GM12878 (cell line): ENCODE results near the gene BIVM. TPM values are rescaled to one million over a fixed set of nuclear protein-coding genes. Genes with fewer than 3 reads are reported as not detected.

ENCODE experiments used
- ATAC-seq: fragments of 200-7000 bp; cut with Tn5 transposase; 3 replicates; pipeline ENCODE4 v1.9.1; 2020; ENCODE audit warnings: mild to moderate bottlenecking, moderate library complexity
- BruUV-seq: library from RNA; stranded (reverse); fragments of 400-500 nt; replicated peaks from 2 replicates; lab custom pipeline; 2021; lab: Mats Ljungman, UMichigan
- CTCF ChIA-PET: fragments of 300-600 bp; sonication (Branson Sonifier 250); formaldehyde crosslinking; extraction: SDS; loops from one replicate; lab custom pipeline; 2021; ENCODE audit warnings: inconsistent platforms; lab: Yijun Ruan, JAX
- POLR2A ChIA-PET: fragments of 350-600 bp; formaldehyde crosslinking; extraction: SDS; loops from one replicate; lab custom pipeline; 2021; ENCODE audit warnings: inconsistent platforms; lab: Charles Lee
- RAD21 ChIA-PET: fragments of 300-600 bp; sonication (Branson Sonifier 250); formaldehyde crosslinking; loops from one replicate; lab custom pipeline; 2023; ENCODE audit warnings: antibody characterized with exemption; ENCODE audit not compliant: unreplicated experiment; lab: Charles Lee
- SMC1A ChIA-PET: fragments of 300-600 bp; sonication (Branson Sonifier 250); formaldehyde crosslinking; loops from one replicate; lab custom pipeline; 2023; ENCODE audit not compliant: unreplicated experiment, uncharacterized antibody; lab: Charles Lee
- DNase-seq: peaks from one replicate; pipeline ENCODE4 v3.0.0-alpha.2; 2011; ENCODE audit warnings: low read depth, low spot score
- FAIRE-seq: peaks from 3 replicates; lab custom pipeline; 2011; peaks lifted over from hg19 to GRCh38; lab: Jason Lieb, UNC
- H2AFZ ChIP-seq: 2 replicates; pipeline ENCODE4 v1.6.0; 2011; ENCODE audit warnings: low read depth, low read length, control low read depth; ENCODE audit not compliant: control insufficient read depth
- H3K27ac ChIP-seq: 2 replicates; pipeline ENCODE4 v1.5.1; 2011; ENCODE audit warnings: control low read depth; ENCODE audit not compliant: control insufficient read depth, insufficient read depth
- H3K27me3 ChIP-seq, 2 experiments: replicated peaks in 1 of 2; 2 replicates each; pipeline versions ENCODE4 v1.6.0 to v1.6.1; 2011; ENCODE audit warnings: low read length in 1 of 2; ENCODE audit not compliant: control insufficient read depth in 2 of 2, insufficient read depth in 2 of 2
- H3K36me3 ChIP-seq, 2 experiments: 2 replicates each; pipeline ENCODE4 v1.5.1; 2011; ENCODE audit warnings: low read length in 1 of 2; ENCODE audit not compliant: control insufficient read depth in 2 of 2, insufficient read depth in 2 of 2
- H3K4me1 ChIP-seq: 2 replicates; pipeline ENCODE4 v1.6.1; 2011; ENCODE audit warnings: mild to moderate bottlenecking, low read length, moderate library complexity, mixed read lengths; ENCODE audit not compliant: control insufficient read depth, insufficient read depth
- H3K4me2 ChIP-seq: 2 replicates; pipeline ENCODE4 v1.6.0; 2011; ENCODE audit warnings: control low read depth; ENCODE audit not compliant: control insufficient read depth, insufficient read depth
- H3K4me3 ChIP-seq: fragments of 200-600 bp; sonication (generic); 2 replicates; pipeline ENCODE4 v1.5.1; 2016
- H3K79me2 ChIP-seq: 2 replicates; pipeline ENCODE4 v1.6.0; 2011; ENCODE audit warnings: low read length; ENCODE audit not compliant: control insufficient read depth, insufficient read depth
- H3K9ac ChIP-seq: 2 replicates; pipeline ENCODE4 v1.8.0; 2011; ENCODE audit warnings: low read length, control low read depth, mixed read lengths; ENCODE audit not compliant: control insufficient read depth, insufficient read depth
- H3K9me3 ChIP-seq: replicated peaks from 3 replicates; pipeline ENCODE4 v1.5.1; 2011; ENCODE audit warnings: mild to moderate bottlenecking, low read length; ENCODE audit not compliant: control insufficient read depth, insufficient read depth
- H4K20me1 ChIP-seq: 2 replicates; pipeline ENCODE4 v1.6.0; 2011; ENCODE audit not compliant: control insufficient read depth, insufficient read depth
- DPF2 ChIP-seq: fragments of 450-650 bp; IDR thresholded peaks from 2 replicates; pipeline ENCODE4 v1.6.1; 2017; ENCODE audit warnings: mild to moderate bottlenecking
- EED ChIP-seq: sonication (generic); IDR thresholded peaks from 2 replicates; pipeline ENCODE4 v1.6.1; 2016; ENCODE audit warnings: antibody characterized with exemption, low read depth
- HDAC6 ChIP-seq: fragments of 200-600 bp; sonication (generic); IDR thresholded peaks from one replicate; pipeline ENCODE4 v1.8.0; 2017; ENCODE audit warnings: antibody characterized with exemption; ENCODE audit not compliant: unreplicated experiment
- IRF5 ChIP-seq: fragments of 450-650 bp; IDR thresholded peaks from 2 replicates; pipeline ENCODE4 v1.6.1; 2017; ENCODE audit warnings: borderline replicate concordance
- KDM1A ChIP-seq: fragments of 200-600 bp; sonication (generic); IDR thresholded peaks from 2 replicates; pipeline ENCODE4 v1.6.1; 2016; ENCODE audit warnings: borderline replicate concordance
- LARP7 ChIP-seq: fragments of 450-650 bp; IDR thresholded peaks from 2 replicates; pipeline ENCODE4 v1.6.1; 2017; ENCODE audit warnings: mild to moderate bottlenecking
- NR2F1 ChIP-seq: fragments of 450-650 bp; conservative IDR thresholded peaks from 2 replicates; pipeline ENCODE4 v1.6.1; 2017; ENCODE audit warnings: mild to moderate bottlenecking
- POLR2AphosphoS5 ChIP-seq: IDR thresholded peaks from 2 replicates; pipeline ENCODE4 v1.6.1; 2011; ENCODE audit warnings: mild to moderate bottlenecking, low read length, inconsistent platforms
- RBBP5 ChIP-seq: fragments of 200-600 bp; sonication (generic); conservative IDR thresholded peaks from 2 replicates; pipeline ENCODE4 v1.6.1; 2016
- SMARCA5 ChIP-seq: fragments of 450-650 bp; IDR thresholded peaks from 2 replicates; pipeline ENCODE4 v1.6.1; 2017; ENCODE audit warnings: mild to moderate bottlenecking
- YY1 ChIP-seq: IDR thresholded peaks from 2 replicates; pipeline ENCODE4 v1.6.1; 2011; ENCODE audit warnings: low read depth, mild to moderate bottlenecking, low read length
- ZNF217 ChIP-seq: fragments of 450-650 bp; IDR thresholded peaks from 2 replicates; pipeline ENCODE4 v1.6.1; 2017; ENCODE audit warnings: antibody characterized with exemption, mild to moderate bottlenecking
- ZNF687 ChIP-seq: fragments of 450-650 bp; IDR thresholded peaks from 2 replicates; pipeline ENCODE4 v1.6.1; 2017; ENCODE audit warnings: mild to moderate bottlenecking, moderate library complexity
- ZSCAN29 ChIP-seq: fragments of 450-650 bp; IDR thresholded peaks from 2 replicates; pipeline ENCODE4 v1.6.1; 2017; ENCODE audit warnings: mild to moderate bottlenecking, moderate library complexity
- WGBS: methylation state at CpG from one replicate; pipeline ENCODE4 v1.1.6; 2016; ENCODE audit warnings: low lambda C conversion rate; ENCODE audit not compliant: insufficient replicate concordance, insufficient coverage; ENCODE audit errors: missing lambda C conversion rate; 5-methylcytosine and 5-hydroxymethylcytosine counted together
- in situ Hi-C: fragments of 300-500 bp; cut with MboI; formaldehyde crosslinking; loops from 9 replicates; pipeline ENCODE4 v1.14.3; 2018; ENCODE audit warnings: mixed read lengths
- intact Hi-C: fragments of 100-400 bp; cut with micrococcal nuclease; formaldehyde crosslinking; loops from one replicate; pipeline ENCODE4 v1.14.2; 2022; ENCODE audit not compliant: unreplicated experiment
- polyA plus RNA-seq, 11 experiments: library from polyadenylated mRNA; depleted of rRNA in 4 of 11; unstranded in 6 of 11; stranded (reverse) in 5 of 11; fragments of >200 nt; fragmentation: Nextera tagmentation in 4 of 11; fragmentation: Illumina TruSeq in 1 of 11; extraction: Ambion mirVana in 4 of 11; extraction: Trizol in 1 of 11; gene quantifications; 1 replicate in 1 of 11; 2 replicates in 10 of 11; pipeline versions ENCODE4 v1.2.1 to v1.2.3, GENCODE V29; 2011 to 2016; ENCODE audit warnings: inconsistent platforms in 2 of 11, missing spikeins in 2 of 11, low read depth in 1 of 11
- total RNA-seq, 4 experiments: library from RNA; depleted of rRNA in 3 of 4; stranded (reverse); fragments of >200 nt in 3 of 4; fragmentation: Illumina TruSeq in 1 of 4; extraction: Trizol in 1 of 4; gene quantifications; 2 replicates each; pipeline versions ENCODE4 v1.2.1 to v1.2.3, GENCODE V29; 2013 to 2021

BIVM gene
- total and polyA plus RNA-seq, 10 of the 15 experiments (the other 5 are each of a cell fraction or from before 2014, with no cell fraction given) = 3.4 to 20.1 (median 14.1) TPM

- TF ChIP-seq IRF5 = no peak
- TF ChIP-seq ZNF217 = no peak
- no peak for TF ChIP-seq KDM1A
- no peak for TF ChIP-seq POLR2AphosphoS5
- TF ChIP-seq NR2F1 = no peak
These were observed 5.1 kb upstream of the BIVM start (continued) for GRCh38 chr13:102793611-102794355.

GRCh38 chr13:102799426-102800144 lies 666 bp downstream of the BIVM start:
- H3K27me3 ChIP-seq = no peaks in the 10 kb centered on the region
- H3K9me3 ChIP-seq = no peaks in the 10 kb centered on the region
- no peak for FAIRE-seq
- peak overlapping the region; percentile 77 for H3K4me3 ChIP-seq
- no peak for DNase-seq
- peaks cover 5% of the 10 kb centered on the region; the same call in 1 of the 2 replicates for H3K4me1 ChIP-seq
- 1% methylated on average over 62 of the region's 69 CpGs for WGBS
- H3K79me2 ChIP-seq = peaks cover 18% of the 10 kb centered on the region
- no peaks in the 10 kb centered on the region for H4K20me1 ChIP-seq
- TF ChIP-seq DPF2 (no peak), ZSCAN29 (no peak), HDAC6 (peak; percentile 73), RBBP5 (no peak), LARP7 (peak; percentile 76), ZNF687 (0 out of 2 replicates have a peak, but pooled peaks have one; percentile 17), IRF5 (no peak), EED (no peak), SMARCA5 (0 out of 2 replicates have a peak, but pooled peaks have one; percentile 32), NR2F1 (0 out of 2 replicates have a peak, but pooled peaks have one; percentile 16), YY1 (no peak)
- TF ChIP-seq, all 136 proteins: peak for 5
- H2AFZ ChIP-seq = peak overlapping the region; percentile 98
- in situ Hi-C loops (no loop called here), intact Hi-C loops (loop anchor here (1.0 kb wide), 3 partner anchors 26 to 203 kb away; partner anchors contain the start of genes ERCC5, TEX30 and TPP2)
- peak overlapping the region; percentile 87 for H3K9ac ChIP-seq
- ChIA-PET RAD21 (interaction anchor here (1.6 kb wide), 1 partner anchor 15 kb away, joined by 6 read pairs; no protein-coding TSS in a partner anchor), CTCF (interaction anchor here (0.6 to 4.3 kb wide), 13 partner anchors 9 to 221 kb away, joined by 3 to 21 read pairs (median 3); partner anchors contain the start of genes ERCC5, TEX30 and TPP2), POLR2A (interaction anchor here (0.8 to 3.4 kb wide), 9 partner anchors 9 to 206 kb away, joined by 3 to 16 read pairs (median 4); partner anchors contain the start of genes ERCC5 and TEX30), SMC1A (interaction anchor here (1.0 to 3.7 kb wide), 6 partner anchors 9 to 204 kb away, joined by 3 to 22 read pairs (median 3); partner anchors contain the start of genes ERCC5 and TEX30)
- peak overlapping the region; percentile 85 for H3K4me2 ChIP-seq
- ATAC-seq = peak; percentile 33
- H3K27ac ChIP-seq = peak overlapping the region; percentile 71
- BruUV-seq = no TSS peak
- H3K36me3 ChIP-seq = no peaks in the 10 kb centered on the region
